ENCODE measurements around the gene KLF6. TPM values are rescaled to one million over a fixed set of nuclear protein-coding genes. Genes with fewer than 3 reads are reported as not detected.

The KLF6 gene
- polyA plus RNA-seq, 1 donor from 2014 or later, result 10.4 TPM

DNA sequence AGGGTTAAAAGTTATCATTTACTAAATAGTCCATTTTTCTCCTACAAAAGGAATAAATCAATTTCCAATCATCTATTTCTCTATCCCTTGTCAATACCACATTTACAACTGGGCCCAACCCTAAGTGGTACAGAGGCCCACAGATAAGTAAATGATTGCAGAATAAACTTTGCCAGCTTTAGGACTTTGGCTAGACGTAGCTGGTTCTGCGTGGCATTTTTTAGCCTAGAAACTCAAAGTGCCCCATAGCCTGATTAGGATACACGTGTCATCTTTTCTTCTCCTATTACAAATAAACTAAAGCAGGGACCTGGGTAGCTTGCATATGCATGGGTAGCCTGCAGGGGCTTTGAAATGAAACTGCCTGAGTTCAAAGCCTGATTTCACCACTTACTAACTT lies 56.4 kb downstream of the KLF6 start:
- no peaks in the 10 kb centered on the region for H3K36me3 ChIP-seq (ENCODE audit: insufficient read depth, low read length)

DNA sequence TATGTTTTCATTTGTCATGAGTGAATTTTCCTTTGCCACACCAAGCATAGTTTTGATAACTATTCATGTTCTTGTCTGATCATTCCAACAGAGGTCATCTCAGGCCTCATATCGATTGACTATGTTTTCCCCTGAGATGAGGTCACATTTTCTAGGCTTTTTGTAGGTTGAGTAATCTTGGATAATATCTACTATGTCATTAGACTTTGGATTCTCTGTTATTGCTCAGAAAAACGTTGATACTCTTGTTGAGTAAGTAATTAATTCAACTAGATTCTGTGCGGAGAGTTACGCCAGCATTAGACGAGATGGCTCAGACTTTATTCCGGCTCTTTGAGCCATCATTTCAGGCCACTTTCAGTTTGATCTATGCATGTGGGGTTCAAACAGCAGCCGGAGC lies 57.7 kb downstream of the KLF6 start:
- Histone ChIP-seq H3K27me3 (ENCODE audit: insufficient read depth, low read depth, low read length) (no peaks in the 10 kb centered on the region), H3K9me2 (ENCODE audit: insufficient read depth, low read length) (no peaks in the 10 kb centered on the region), H3K9ac (ENCODE audit: low read length) (no peak overlapping the region), H3K9me3 (ENCODE audit: low read length) (no peaks in the 10 kb centered on the region), H2AFZ (ENCODE audit: low read depth, low read length) (no peak overlapping the region), H3K4me2 (ENCODE audit: low read length) (no peak overlapping the region), H3F3A (ENCODE audit: insufficient read depth, low read length, poor library complexity, severe bottlenecking) (no peaks in the 10 kb centered on the region), H4K20me1 (ENCODE audit: insufficient read depth) (no peaks in the 10 kb centered on the region), H3K79me2 (replicated peaks; ENCODE audit: insufficient read depth, low read length) (no peaks in the 10 kb centered on the region), H3K4me3 (ENCODE audit: low read length) (no peak overlapping the region), H3K36me3 (ENCODE audit: insufficient read depth, low read length) (no peaks in the 10 kb centered on the region), H3K27ac (ENCODE audit: low read length) (no peak overlapping the region)
- TF ChIP-seq CTCF (IDR thresholded peaks at IDR 0.05; ENCODE audit: poor library complexity, severe bottlenecking), result no peak
- TF ChIP-seq RAD21 (conservative IDR thresholded peaks at IDR 0.05), result no peak
- TF ChIP-seq EP300 (conservative IDR thresholded peaks at IDR 0.05; ENCODE audit: poor library complexity, severe bottlenecking), result no peak
- TF ChIP-seq TAF1 (IDR thresholded peaks at IDR 0.05; ENCODE audit: low read depth), result no peak
- TF ChIP-seq SMC3 (conservative IDR thresholded peaks at IDR 0.05; ENCODE audit: poor library complexity), result no peak
- no peak for TF ChIP-seq POLR2AphosphoS5 (IDR thresholded peaks at IDR 0.05)
- TF ChIP-seq REST (IDR thresholded peaks at IDR 0.05; ENCODE audit: borderline replicate concordance), result no peak

More for the DNA sequence above, 56.4 kb downstream of the KLF6 start:
- no peaks in the 10 kb centered on the region for H3K27me3 ChIP-seq (ENCODE audit: insufficient read depth, low read depth, low read length)
- TF ChIP-seq TAF1 (IDR thresholded peaks at IDR 0.05; ENCODE audit: low read depth) (no peak), POLR2AphosphoS5 (IDR thresholded peaks at IDR 0.05) (no peak), REST (IDR thresholded peaks at IDR 0.05; ENCODE audit: borderline replicate concordance) (no peak), EP300 (conservative IDR thresholded peaks at IDR 0.05; ENCODE audit: poor library complexity, severe bottlenecking) (no peak), MXI1 (conservative IDR thresholded peaks at IDR 0.05; ENCODE audit: poor library complexity, severe bottlenecking) (no peak), SMC3 (conservative IDR thresholded peaks at IDR 0.05; ENCODE audit: poor library complexity) (no peak), EZH2 (IDR thresholded peaks at IDR 0.05; ENCODE audit: borderline replicate concordance, insufficient read depth, low read length, poor library complexity, severe bottlenecking) (no peak), CTCF (IDR thresholded peaks at IDR 0.05; ENCODE audit: poor library complexity, severe bottlenecking) (no peak), RAD21 (conservative IDR thresholded peaks at IDR 0.05) (no peak)
- H3K9me2 ChIP-seq (ENCODE audit: insufficient read depth, low read length), result no peaks in the 10 kb centered on the region
- H3K4me3 ChIP-seq (ENCODE audit: low read length), result no peak overlapping the region
- no peak overlapping the region for H3K9ac ChIP-seq (ENCODE audit: low read length)
- H2AFZ ChIP-seq (ENCODE audit: low read depth, low read length), result no peak overlapping the region
- H4K20me1 ChIP-seq (ENCODE audit: insufficient read depth), result no peaks in the 10 kb centered on the region
- H3K27ac ChIP-seq (ENCODE audit: low read length), result no peak overlapping the region
- no peaks in the 10 kb centered on the region for H3K9me3 ChIP-seq (ENCODE audit: low read length)
- no peaks in the 10 kb centered on the region for H3F3A ChIP-seq (ENCODE audit: insufficient read depth, low read length, poor library complexity, severe bottlenecking)
- H3K4me2 ChIP-seq (ENCODE audit: low read length), result no peak overlapping the region
- H3K79me2 ChIP-seq (replicated peaks; ENCODE audit: insufficient read depth, low read length), result no peaks in the 10 kb centered on the region

Measured in neural cell (in vitro differentiated cells).